ENCODE data around the gene SLC26A4.

SLC26A4 gene

DNA sequence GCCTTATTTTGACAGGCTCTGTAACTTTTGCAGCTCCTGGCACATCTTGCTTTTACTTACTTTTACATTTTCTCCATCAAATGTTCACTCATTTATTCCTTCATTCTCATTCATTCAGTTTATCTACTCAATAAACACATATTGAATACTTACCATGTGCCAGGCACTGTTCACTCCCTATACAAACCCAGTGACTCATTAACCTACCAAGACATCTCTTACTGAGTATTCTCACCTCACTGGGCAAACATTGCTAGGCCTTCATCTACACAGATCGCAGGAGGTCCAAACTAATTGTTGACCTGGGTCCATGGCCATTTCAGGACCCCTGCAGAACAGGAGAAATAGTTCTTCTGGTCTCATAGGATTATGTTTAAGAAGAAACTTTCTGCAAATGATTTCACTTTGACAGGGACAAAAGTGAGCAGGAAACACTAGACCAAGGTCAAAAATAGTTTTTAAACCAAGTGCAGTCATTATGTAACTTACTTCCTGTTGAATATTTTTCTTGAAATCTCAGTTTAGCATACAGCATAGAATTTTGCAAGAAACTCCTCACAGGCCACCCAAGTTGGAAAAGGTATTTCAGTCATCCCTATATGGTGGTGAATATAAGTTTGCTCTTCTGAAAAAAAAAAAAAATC, 17.6 kb downstream of the SLC26A4 start:
- TF ChIP-seq, protein P1, sequence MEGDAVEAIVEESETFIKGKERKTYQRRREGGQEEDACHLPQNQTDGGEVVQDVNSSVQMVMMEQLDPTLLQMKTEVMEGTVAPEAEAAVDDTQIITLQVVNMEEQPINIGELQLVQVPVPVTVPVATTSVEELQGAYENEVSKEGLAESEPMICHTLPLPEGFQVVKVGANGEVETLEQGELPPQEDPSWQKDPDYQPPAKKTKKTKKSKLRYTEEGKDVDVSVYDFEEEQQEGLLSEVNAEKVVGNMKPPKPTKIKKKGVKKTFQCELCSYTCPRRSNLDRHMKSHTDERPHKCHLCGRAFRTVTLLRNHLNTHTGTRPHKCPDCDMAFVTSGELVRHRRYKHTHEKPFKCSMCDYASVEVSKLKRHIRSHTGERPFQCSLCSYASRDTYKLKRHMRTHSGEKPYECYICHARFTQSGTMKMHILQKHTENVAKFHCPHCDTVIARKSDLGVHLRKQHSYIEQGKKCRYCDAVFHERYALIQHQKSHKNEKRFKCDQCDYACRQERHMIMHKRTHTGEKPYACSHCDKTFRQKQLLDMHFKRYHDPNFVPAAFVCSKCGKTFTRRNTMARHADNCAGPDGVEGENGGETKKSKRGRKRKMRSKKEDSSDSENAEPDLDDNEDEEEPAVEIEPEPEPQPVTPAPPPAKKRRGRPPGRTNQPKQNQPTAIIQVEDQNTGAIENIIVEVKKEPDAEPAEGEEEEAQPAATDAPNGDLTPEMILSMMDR (conservative IDR thresholded peaks at IDR 0.05; ENCODE audit: low read depth, low read length) = no peak
- H3K4me2 ChIP-seq = no peak overlapping the region

DNA sequence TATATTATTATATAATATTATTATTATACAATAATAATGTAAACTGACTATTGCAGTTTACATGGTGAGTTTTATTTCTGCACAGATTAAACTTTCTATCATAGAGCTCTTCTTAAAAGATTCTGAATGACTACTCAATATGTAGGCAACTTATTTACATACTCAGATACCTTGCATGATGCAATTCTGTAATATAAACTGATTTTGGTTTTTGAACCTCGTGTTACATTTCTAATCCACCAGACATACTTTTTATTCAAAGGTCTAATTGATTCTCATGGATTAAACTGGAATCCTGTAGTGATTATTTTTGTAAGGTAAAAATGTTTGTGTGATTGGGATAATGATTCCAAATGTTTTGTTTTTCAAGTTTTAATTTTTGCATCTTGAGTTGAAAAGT, 19.9 kb downstream of the SLC26A4 start:
- no peak overlapping the region for H3K4me2 ChIP-seq
- no peaks in the 10 kb centered on the region for H3K4me1 ChIP-seq (ENCODE audit: low read depth, poor library complexity, severe bottlenecking)
- H2AFZ ChIP-seq (ENCODE audit: low read depth) = no peak overlapping the region
- no peaks in the 10 kb centered on the region for H3K79me2 ChIP-seq (ENCODE audit: insufficient read depth, low read depth)
- no peaks in the 10 kb centered on the region for H3K36me3 ChIP-seq (ENCODE audit: insufficient read depth)
- H4K20me1 ChIP-seq (ENCODE audit: insufficient read depth) = no peaks in the 10 kb centered on the region
- H3K4me3 ChIP-seq (IDR thresholded peaks at IDR 0.05; ENCODE audit: insufficient read depth, low read depth, low read length) = no peak overlapping the region
- H3K27ac ChIP-seq = no peak overlapping the region
- TF ChIP-seq, protein P1 (conservative IDR thresholded peaks at IDR 0.05; ENCODE audit: low read depth, low read length) = no peak
- no peak overlapping the region for H3K9ac ChIP-seq
- H3K27me3 ChIP-seq (ENCODE audit: insufficient read depth, low read depth) = no peaks in the 10 kb centered on the region

More for the DNA sequence above, 17.6 kb downstream of the SLC26A4 start:
- Histone ChIP-seq H3K9ac (no peak overlapping the region), H4K20me1 (ENCODE audit: insufficient read depth) (no peaks in the 10 kb centered on the region), H3K4me1 (ENCODE audit: low read depth, poor library complexity, severe bottlenecking) (no peaks in the 10 kb centered on the region), H2AFZ (ENCODE audit: low read depth) (no peak overlapping the region), H3K27ac (no peak overlapping the region), H3K27me3 (ENCODE audit: insufficient read depth, low read depth) (no peaks in the 10 kb centered on the region), H3K4me3 (IDR thresholded peaks at IDR 0.05; ENCODE audit: insufficient read depth, low read depth, low read length) (no peak overlapping the region), H3K36me3 (ENCODE audit: insufficient read depth) (no peaks in the 10 kb centered on the region), H3K79me2 (ENCODE audit: insufficient read depth, low read depth) (no peaks in the 10 kb centered on the region)

DNA sequence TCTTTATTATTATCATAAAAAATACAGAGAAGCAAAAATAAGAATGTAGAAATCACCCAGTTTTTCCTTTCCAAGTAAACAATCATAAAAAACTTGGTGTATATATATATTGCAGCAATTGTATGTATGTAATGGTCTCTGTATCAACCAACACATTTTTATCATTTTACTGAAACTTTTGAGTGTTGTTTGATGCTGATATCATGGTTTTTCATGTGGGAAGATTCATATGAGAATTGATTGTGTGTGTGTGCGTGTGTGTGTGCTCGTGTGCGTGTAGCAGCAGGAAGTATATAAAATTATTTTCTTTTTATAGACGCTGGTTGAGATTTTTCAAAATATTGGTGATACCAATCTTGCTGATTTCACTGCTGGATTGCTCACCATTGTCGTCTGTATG, 22.3 kb downstream of the SLC26A4 start:
- no peaks in the 10 kb centered on the region for H3K27me3 ChIP-seq (ENCODE audit: insufficient read depth, low read depth)
- H3K4me3 ChIP-seq (IDR thresholded peaks at IDR 0.05; ENCODE audit: insufficient read depth, low read depth, low read length) = no peak overlapping the region
- no peak overlapping the region for H3K27ac ChIP-seq
- TF ChIP-seq, protein P1 (conservative IDR thresholded peaks at IDR 0.05; ENCODE audit: low read depth, low read length) = no peak
- no peak overlapping the region for H2AFZ ChIP-seq (ENCODE audit: low read depth)
- H3K4me1 ChIP-seq (ENCODE audit: low read depth, poor library complexity, severe bottlenecking) = no peaks in the 10 kb centered on the region
- no peaks in the 10 kb centered on the region for H3K36me3 ChIP-seq (ENCODE audit: insufficient read depth)
- no peaks in the 10 kb centered on the region for H3K79me2 ChIP-seq (ENCODE audit: insufficient read depth, low read depth)
- H4K20me1 ChIP-seq (ENCODE audit: insufficient read depth) = no peaks in the 10 kb centered on the region
- no peak overlapping the region for H3K4me2 ChIP-seq
- no peak overlapping the region for H3K9ac ChIP-seq

DNA sequence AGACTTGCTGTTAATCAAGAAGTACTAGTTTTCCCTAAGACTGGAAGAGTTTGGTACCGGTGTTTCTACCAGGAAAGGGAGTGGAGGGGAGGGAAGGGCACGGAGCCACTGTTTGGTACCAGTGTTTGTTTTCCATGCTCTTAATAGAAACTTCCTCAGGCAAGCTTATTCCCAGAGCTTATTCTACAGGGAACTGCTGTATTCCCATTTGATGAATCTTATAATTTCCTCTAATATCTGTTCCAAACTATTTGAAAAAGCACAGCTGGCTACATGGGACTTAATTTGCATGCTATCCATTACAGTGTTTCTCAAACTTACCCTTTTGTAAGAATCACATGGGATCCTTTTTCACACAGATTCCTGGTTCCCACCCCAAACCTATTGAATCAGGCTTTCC, 23.7 kb downstream of the SLC26A4 start:
- Histone ChIP-seq H3K27me3 (ENCODE audit: insufficient read depth, low read depth) (no peaks in the 10 kb centered on the region), H3K4me3 (IDR thresholded peaks at IDR 0.05; ENCODE audit: insufficient read depth, low read depth, low read length) (no peak overlapping the region), H2AFZ (ENCODE audit: low read depth) (no peak overlapping the region), H3K27ac (no peak overlapping the region), H3K36me3 (ENCODE audit: insufficient read depth) (no peaks in the 10 kb centered on the region), H3K4me2 (no peak overlapping the region), H4K20me1 (ENCODE audit: insufficient read depth) (no peaks in the 10 kb centered on the region), H3K9ac (no peak overlapping the region), H3K79me2 (ENCODE audit: insufficient read depth, low read depth) (no peaks in the 10 kb centered on the region), H3K4me1 (ENCODE audit: low read depth, poor library complexity, severe bottlenecking) (no peaks in the 10 kb centered on the region)
- TF ChIP-seq, protein P1 (conservative IDR thresholded peaks at IDR 0.05; ENCODE audit: low read depth, low read length) = no peak

Measured in KMS-11 (cell line).